ENCODE results near the gene CXCR6.
A peak's percentile ranks its signal among the peaks of the same experiment; 100 is the strongest.

Gene CXCR6

GRCh38 chr3:45922039-45922326 lies 21.3 kb upstream of the CXCR6 start:
- DNase-seq (ENCODE audit: low spot score), result no peak

GRCh38 chr3:45922950-45923590 lies 20.2 kb upstream of the CXCR6 start:
- DNase-seq (ENCODE audit: low spot score), result no peak

GRCh38 chr3:45923755-45924154 lies 19.5 kb upstream of the CXCR6 start:
- no peak for DNase-seq (ENCODE audit: low spot score)

- DNase-seq (ENCODE audit: low spot score), result no peak
These were observed 15.4 kb upstream of the CXCR6 start for GRCh38 chr3:45927881-45928280.

- peak; percentile 16 for DNase-seq (ENCODE audit: low spot score)
These were observed 14.1 kb upstream of the CXCR6 start for GRCh38 chr3:45929042-45929679.

GRCh38 chr3:45931496-45931895 lies 11.8 kb upstream of the CXCR6 start:
- no peak for DNase-seq (ENCODE audit: low spot score)

GRCh38 chr3:45932112-45932511 lies 11.2 kb upstream of the CXCR6 start:
- no peak for DNase-seq (ENCODE audit: low spot score)

GRCh38 chr3:45933591-45933990 lies 9.7 kb upstream of the CXCR6 start:
- DNase-seq (ENCODE audit: low spot score), result no peak

GRCh38 chr3:45936261-45936660 lies 7.0 kb upstream of the CXCR6 start:
- no peak for DNase-seq (ENCODE audit: low spot score)

- no peak for DNase-seq (ENCODE audit: low spot score)
These were observed 5.8 kb upstream of the CXCR6 start for GRCh38 chr3:45937206-45938042.

GRCh38 chr3:45938043-45938435 lies 5.2 kb upstream of the CXCR6 start:
- DNase-seq (ENCODE audit: low spot score), result no peak

GRCh38 chr3:45938864-45939263 lies 4.4 kb upstream of the CXCR6 start:
- DNase-seq (ENCODE audit: low spot score), result peak; percentile 84

- no peak for DNase-seq (ENCODE audit: low spot score)
These were observed 3.9 kb upstream of the CXCR6 start for GRCh38 chr3:45939341-45939771.

GRCh38 chr3:45940004-45940780 lies 3.1 kb upstream of the CXCR6 start:
- DNase-seq (ENCODE audit: low spot score), result no peak

GRCh38 chr3:45940781-45941365 lies 2.4 kb upstream of the CXCR6 start:
- DNase-seq (ENCODE audit: low spot score), result no peak

GRCh38 chr3:45942051-45942825 lies 1.0 kb upstream of the CXCR6 start:
- no peak for DNase-seq (ENCODE audit: low spot score)

- DNase-seq (ENCODE audit: low spot score), result no peak
These were observed 1.8 kb downstream of the CXCR6 start for GRCh38 chr3:45944830-45945620.

GRCh38 chr3:45946307-45946706 lies 3.0 kb downstream of the CXCR6 start:
- no peak for DNase-seq (ENCODE audit: low spot score)

GRCh38 chr3:45946875-45947274 lies 3.6 kb downstream of the CXCR6 start:
- DNase-seq (ENCODE audit: low spot score), result no peak

GRCh38 chr3:45947361-45947760 lies 4.1 kb downstream of the CXCR6 start:
- no peak for DNase-seq (ENCODE audit: low spot score)

Data from kidney capillary endothelial cell (primary cell).